AG09309 (cell line): ENCODE data around the gene LIMS1.

Experiments used
- DNase-seq: peaks from one replicate; pipeline ENCODE4 v3.0.0-alpha.2; 2010; ENCODE audit warnings: low read depth
- H3K4me3 ChIP-seq: 2 replicates; pipeline ENCODE4 v1.5.1; 2011; ENCODE audit warnings: mild to moderate bottlenecking, low read depth, low read length, moderate library complexity; ENCODE audit not compliant: control insufficient read depth
- CTCF ChIP-seq: IDR thresholded peaks from 2 replicates; pipeline ENCODE4 v1.5.1; 2011; ENCODE audit warnings: mild to moderate bottlenecking, low read depth, low read length, inconsistent platforms; ENCODE audit not compliant: insufficient read depth, control insufficient read depth; ENCODE audit errors: missing control alignments

Gene LIMS1

GRCh38 chr2:108587621-108588020, 53.4 kb downstream of the LIMS1 start:
- no peak for TF ChIP-seq CTCF
- H3K4me3 ChIP-seq, result no peak overlapping the region
- no peak for DNase-seq

- no peak for DNase-seq
- H3K4me3 ChIP-seq, result no peak overlapping the region
- no peak for TF ChIP-seq CTCF
Measured at GRCh38 chr2:108588070-108588668, 53.9 kb downstream of the LIMS1 start.

GRCh38 chr2:108589372-108589771, 55.1 kb downstream of the LIMS1 start:
- DNase-seq, result no peak
- TF ChIP-seq CTCF, result no peak
- H3K4me3 ChIP-seq, result no peak overlapping the region

GRCh38 chr2:108589781-108590180, 55.5 kb downstream of the LIMS1 start:
- H3K4me3 ChIP-seq, result no peak overlapping the region
- no peak for TF ChIP-seq CTCF
- no peak for DNase-seq

- H3K4me3 ChIP-seq, result no peak overlapping the region
- DNase-seq, result no peak
- TF ChIP-seq CTCF, result no peak
Measured at GRCh38 chr2:108591163-108591562, 56.9 kb downstream of the LIMS1 start.

- no peak for TF ChIP-seq CTCF
- no peak overlapping the region for H3K4me3 ChIP-seq
- DNase-seq, result peak; percentile 83
Measured at GRCh38 chr2:108593547-108594098, 59.4 kb downstream of the LIMS1 start.
